ENCODE data around the gene SGIP1.
"Not testable (repeated sequence)": the region's sequence is repeated elsewhere in the genome, so short reads cannot be mapped to it uniquely, and the experiment has no call there.

SGIP1 gene

DNA sequence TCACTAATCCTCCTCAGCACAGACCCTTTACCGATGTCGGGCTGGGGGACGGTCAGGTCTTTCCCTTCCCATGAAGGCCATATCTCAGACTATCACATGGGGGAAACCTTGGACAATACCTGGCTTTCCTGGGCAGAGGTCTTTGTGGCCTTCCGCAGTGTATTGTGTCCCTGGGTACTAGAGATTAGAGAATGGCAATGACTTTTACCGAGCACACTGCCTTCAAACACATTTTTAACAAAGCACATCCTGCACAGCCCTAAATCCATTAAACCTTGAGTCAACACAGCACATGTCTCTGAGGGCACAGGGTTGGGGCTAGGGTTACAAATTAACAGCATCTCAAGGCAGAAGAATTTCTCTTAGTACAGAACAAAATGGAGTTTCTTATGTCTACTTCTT lies 58.2 kb downstream of the SGIP1 start:
- H3K4me1 Mint-ChIP-seq (ENCODE audit: low read depth); H3K36me3 Mint-ChIP-seq (ENCODE audit: low read depth); H3K9me3 Mint-ChIP-seq; H3K27me3 Mint-ChIP-seq; H3K27ac Mint-ChIP-seq; H3K4me3 Mint-ChIP-seq; DNase-seq: not testable (repeated sequence)

DNA sequence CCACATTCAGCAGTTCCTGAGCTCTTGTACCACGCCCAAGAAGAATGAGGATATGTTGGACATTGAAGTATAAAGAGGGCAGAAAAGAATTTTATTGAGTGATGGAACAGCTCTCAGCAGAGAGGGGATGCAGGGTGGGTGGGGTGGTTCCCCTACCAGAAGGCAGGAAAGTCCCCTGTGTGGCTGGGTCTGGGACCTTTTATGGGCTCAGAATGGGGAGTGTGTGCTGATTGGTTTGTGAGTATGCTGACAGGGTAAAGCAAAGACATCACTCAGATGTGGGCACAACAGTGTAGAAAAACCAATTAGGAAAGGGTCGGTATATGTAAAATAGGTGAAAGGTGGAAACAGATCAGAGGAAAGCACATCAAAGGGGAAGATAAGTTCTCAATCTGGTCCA lies 62.2 kb downstream of the SGIP1 start:
- Mint-ChIP-seq H3K27me3 (peaks cover 22% of the 10 kb centered on the region), H3K27ac (no peak overlapping the region), H3K9me3 (no peaks in the 10 kb centered on the region), H3K4me1 (ENCODE audit: low read depth) (no peaks in the 10 kb centered on the region), H3K36me3 (ENCODE audit: low read depth) (no peaks in the 10 kb centered on the region), H3K4me3 (no peak overlapping the region)
- no peak for DNase-seq

DNA sequence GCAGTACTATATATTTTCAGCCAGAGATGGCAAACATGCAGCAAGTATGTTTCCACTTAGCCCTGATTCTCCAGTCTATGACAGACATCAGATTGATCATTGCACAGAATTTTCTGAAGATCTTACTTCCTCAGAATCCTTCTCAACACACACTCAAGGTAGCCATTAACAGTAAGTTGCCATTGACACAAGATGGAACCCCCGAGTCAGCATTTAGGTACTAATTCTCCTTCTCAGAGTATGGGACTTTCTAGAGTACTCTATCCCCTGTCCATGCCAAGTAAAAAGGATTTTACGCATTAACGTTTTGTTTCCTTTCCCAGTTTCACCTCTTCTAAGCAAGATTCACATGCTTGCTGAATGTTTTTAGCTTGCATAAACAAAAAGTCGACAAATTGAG lies 63.5 kb downstream of the SGIP1 start:
- no peaks in the 10 kb centered on the region for H3K9me3 Mint-ChIP-seq
- no peak overlapping the region for H3K4me3 Mint-ChIP-seq
- peaks cover 4% of the 10 kb centered on the region for H3K4me1 Mint-ChIP-seq (ENCODE audit: low read depth)
- H3K27ac Mint-ChIP-seq = no peak overlapping the region
- no peak for DNase-seq
- no peaks in the 10 kb centered on the region for H3K36me3 Mint-ChIP-seq (ENCODE audit: low read depth)
- H3K27me3 Mint-ChIP-seq = peaks cover 29% of the 10 kb centered on the region

DNA sequence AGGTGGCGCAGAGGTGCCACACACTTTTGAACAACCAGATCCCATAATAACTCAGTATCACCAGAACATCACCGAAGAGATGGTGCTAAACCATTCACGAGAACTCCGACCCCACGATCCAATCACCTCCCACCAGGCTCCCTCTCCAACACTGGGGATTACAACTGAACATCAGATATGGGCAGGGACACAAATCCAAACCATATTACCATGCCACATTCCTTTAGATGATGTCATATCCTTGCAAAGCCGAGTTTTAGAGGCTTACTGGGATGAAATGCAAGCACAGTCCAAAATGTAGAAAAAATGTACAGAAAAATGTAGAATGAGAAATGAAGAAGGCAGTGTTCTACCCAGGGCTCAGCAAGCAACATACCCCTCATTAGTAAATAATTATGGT lies 64.7 kb downstream of the SGIP1 start:
- H3K4me1 Mint-ChIP-seq (ENCODE audit: low read depth) = peaks cover 4% of the 10 kb centered on the region
- peaks cover 29% of the 10 kb centered on the region for H3K27me3 Mint-ChIP-seq
- no peak overlapping the region for H3K4me3 Mint-ChIP-seq
- no peaks in the 10 kb centered on the region for H3K9me3 Mint-ChIP-seq
- DNase-seq = no peak
- H3K27ac Mint-ChIP-seq = no peak overlapping the region
- H3K36me3 Mint-ChIP-seq (ENCODE audit: low read depth) = no peaks in the 10 kb centered on the region

DNA sequence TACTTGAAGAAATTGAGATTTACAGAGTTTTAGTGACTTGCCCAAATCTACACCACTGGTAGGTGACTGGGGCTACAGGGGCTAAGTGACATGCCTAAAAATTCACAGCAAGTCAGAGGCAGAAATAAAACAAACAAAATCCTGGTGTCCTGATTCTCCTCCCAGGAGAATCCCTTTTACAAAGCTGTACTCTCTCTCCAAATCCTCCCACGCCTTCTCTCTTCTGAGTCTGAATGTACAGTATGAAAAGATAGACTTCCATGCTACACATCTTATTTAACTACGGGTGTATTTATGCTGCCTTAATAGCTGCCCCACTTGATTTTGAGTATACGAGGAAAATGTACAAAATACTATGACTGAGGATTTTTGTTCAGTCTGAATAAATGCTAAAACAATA lies 65.4 kb downstream of the SGIP1 start:
- H3K27me3 Mint-ChIP-seq = peaks cover 32% of the 10 kb centered on the region
- H3K9me3 Mint-ChIP-seq = no peaks in the 10 kb centered on the region
- no peaks in the 10 kb centered on the region for H3K36me3 Mint-ChIP-seq (ENCODE audit: low read depth)
- no peak for DNase-seq
- H3K4me3 Mint-ChIP-seq = no peak overlapping the region
- no peak overlapping the region for H3K27ac Mint-ChIP-seq
- peaks cover 4% of the 10 kb centered on the region for H3K4me1 Mint-ChIP-seq (ENCODE audit: low read depth)

DNA sequence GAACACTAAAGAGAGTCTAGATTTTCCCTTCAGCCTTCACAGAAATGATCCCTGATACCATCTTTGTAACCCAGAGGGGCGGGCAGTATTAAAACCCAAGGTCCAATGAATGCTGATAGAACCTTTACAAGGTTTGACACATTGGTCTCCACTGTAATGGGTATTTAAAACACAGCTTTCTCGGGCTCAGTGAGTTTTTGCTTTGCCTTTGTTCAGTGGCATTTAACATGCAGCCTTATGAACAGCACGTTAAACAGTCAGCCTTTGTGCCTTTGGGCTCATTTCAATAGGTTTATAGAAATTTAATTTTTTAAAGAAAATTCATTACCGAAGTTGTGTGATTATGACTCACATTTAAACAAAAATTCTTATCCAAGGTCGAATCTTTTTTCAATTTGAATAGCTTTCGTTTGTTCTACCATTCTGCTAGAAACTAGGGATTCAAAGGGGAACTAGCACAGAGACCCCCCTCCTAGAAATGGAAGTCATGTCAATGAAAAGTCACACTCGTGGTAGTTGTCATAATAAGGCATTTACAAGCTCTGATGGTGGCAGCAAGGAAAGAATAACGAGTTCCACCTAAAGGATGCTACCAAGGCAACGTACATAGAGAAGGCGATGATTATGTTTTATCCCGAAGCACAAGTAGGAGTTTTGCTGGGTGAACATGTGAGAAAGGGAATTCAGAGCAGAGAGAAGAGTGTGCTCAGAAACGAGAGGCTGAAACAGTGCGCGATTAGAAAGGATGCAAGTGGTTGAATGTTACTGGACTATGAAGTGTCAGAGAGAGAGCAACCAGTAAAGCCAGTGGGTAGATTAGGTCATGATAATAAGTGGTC lies 66.2 kb downstream of the SGIP1 start:
- DNase-seq = no peak
- H3K4me3 Mint-ChIP-seq = no peak overlapping the region
- H3K36me3 Mint-ChIP-seq (ENCODE audit: low read depth) = no peaks in the 10 kb centered on the region
- H3K9me3 Mint-ChIP-seq = no peaks in the 10 kb centered on the region
- no peak overlapping the region for H3K27ac Mint-ChIP-seq
- H3K27me3 Mint-ChIP-seq = peaks cover 32% of the 10 kb centered on the region
- peaks cover 4% of the 10 kb centered on the region for H3K4me1 Mint-ChIP-seq (ENCODE audit: low read depth)

DNA sequence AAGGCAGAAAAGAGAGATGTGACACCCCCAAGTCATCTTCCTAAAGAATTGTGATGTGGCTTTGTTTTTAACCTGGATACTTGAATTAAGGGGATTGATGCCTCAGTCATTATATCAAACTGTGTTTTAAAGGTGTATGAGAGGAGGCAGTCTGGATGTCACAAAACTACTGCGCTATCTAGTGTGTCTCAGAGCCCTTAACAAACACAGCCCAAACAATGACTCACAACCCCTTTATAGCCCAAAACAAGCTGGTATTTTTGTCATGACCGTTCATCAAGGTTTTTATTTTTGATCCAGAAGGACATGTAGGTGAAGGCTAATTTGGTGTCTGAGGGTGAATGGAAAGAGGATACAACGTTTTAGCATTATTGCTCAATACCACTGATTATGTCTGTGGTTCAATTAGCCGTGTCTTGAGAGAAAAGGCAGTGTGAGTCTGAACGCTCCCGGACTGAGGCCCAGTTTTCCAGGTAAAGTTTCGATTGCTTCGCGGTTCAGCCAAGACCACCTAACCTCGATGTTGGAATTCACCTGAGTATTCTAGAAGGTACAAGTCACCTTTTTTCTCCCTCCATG lies 71.6 kb downstream of the SGIP1 start:
- Mint-ChIP-seq H3K4me3 (no peak overlapping the region), H3K36me3 (ENCODE audit: low read depth) (no peaks in the 10 kb centered on the region), H3K27me3 (peaks cover 23% of the 10 kb centered on the region), H3K4me1 (ENCODE audit: low read depth) (peaks cover 4% of the 10 kb centered on the region), H3K9me3 (no peaks in the 10 kb centered on the region), H3K27ac (no peak overlapping the region)
- no peak for DNase-seq

DNA sequence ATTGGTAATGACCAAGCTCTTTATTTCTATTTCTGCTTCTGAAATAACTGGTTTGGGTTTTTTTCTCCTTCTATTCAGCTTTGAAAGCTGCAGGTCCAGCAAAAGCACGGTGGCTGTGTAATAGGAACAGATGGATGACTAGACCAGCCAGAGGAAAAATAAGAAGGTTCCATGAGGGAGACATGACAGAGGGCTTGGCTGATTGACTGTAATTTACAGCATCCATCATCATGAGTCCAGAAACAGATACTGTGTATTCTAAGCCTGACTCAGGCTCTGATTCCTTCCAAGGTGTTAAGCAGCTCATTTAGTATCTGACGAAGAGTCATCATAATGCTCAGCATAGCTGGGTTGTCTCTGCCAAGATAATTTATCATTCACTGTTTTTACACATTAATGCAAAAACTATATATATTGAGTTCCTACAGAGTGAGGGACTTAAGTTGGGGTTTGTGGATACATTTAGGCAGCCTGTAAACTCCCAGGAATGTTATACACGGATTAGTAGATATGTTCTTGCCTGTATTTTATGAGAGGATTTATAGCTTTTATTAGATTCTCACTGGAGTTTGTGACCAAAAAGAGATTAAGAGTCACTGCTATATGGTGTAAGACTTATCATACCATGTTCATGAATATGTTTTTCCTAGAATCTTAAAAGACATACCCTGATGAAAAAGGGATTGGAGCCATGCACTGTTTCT lies 72.6 kb downstream of the SGIP1 start:
- no peak overlapping the region for H3K27ac Mint-ChIP-seq
- no peaks in the 10 kb centered on the region for H3K9me3 Mint-ChIP-seq
- H3K4me1 Mint-ChIP-seq (ENCODE audit: low read depth) = peaks cover 4% of the 10 kb centered on the region
- H3K27me3 Mint-ChIP-seq = peaks cover 20% of the 10 kb centered on the region
- DNase-seq = no peak
- H3K4me3 Mint-ChIP-seq = no peak overlapping the region
- H3K36me3 Mint-ChIP-seq (ENCODE audit: low read depth) = no peaks in the 10 kb centered on the region

DNA sequence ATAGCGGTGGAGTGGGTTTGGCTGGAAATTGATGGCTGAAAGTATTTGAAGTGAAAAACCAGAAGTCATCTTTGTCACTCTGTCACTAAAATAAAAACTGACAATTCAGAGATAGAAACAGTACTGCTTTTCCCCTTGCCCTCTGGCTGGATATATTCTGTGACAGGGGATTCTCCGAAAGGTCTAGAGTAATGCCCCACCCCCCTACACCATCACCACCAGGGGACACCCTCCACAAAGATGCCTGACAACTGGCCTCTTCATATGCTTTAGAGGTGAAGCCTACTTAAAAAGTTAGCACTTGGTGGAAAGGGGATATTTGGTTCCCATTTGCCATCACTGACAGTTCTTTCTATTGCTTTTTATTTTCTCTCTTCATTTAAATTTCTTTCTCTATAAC lies 73.5 kb downstream of the SGIP1 start:
- Mint-ChIP-seq H3K4me1 (ENCODE audit: low read depth) (no peaks in the 10 kb centered on the region), H3K9me3 (no peaks in the 10 kb centered on the region), H3K4me3 (no peak overlapping the region), H3K36me3 (ENCODE audit: low read depth) (no peaks in the 10 kb centered on the region), H3K27ac (no peak overlapping the region), H3K27me3 (peaks cover 13% of the 10 kb centered on the region)
- DNase-seq = no peak

DNA sequence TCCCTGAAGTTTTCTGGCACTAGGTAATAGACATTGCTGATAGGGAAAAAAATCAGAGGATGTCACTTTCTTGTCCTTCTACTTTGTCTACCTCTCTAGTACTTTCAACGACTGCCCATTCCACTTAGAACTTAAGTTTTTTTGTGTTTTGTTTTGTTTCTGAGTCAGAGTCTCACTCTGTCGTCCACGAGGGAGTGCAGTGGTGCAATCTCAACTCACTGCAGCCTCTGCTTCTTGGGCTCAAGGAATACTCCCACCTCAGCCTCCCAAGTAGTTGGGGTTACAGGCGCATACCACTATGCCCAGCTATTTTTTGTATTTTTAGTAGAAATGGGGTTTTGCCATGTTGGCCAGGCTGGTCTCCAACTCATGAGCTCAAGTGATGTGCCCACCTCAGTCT lies 79.2 kb downstream of the SGIP1 start:
- Mint-ChIP-seq H3K27ac (no peak overlapping the region), H3K4me1 (ENCODE audit: low read depth) (peaks cover 1% of the 10 kb centered on the region), H3K36me3 (ENCODE audit: low read depth) (no peaks in the 10 kb centered on the region), H3K27me3 (peaks cover 6% of the 10 kb centered on the region), H3K9me3 (no peaks in the 10 kb centered on the region), H3K4me3 (no peak overlapping the region)
- no peak for DNase-seq

DNA sequence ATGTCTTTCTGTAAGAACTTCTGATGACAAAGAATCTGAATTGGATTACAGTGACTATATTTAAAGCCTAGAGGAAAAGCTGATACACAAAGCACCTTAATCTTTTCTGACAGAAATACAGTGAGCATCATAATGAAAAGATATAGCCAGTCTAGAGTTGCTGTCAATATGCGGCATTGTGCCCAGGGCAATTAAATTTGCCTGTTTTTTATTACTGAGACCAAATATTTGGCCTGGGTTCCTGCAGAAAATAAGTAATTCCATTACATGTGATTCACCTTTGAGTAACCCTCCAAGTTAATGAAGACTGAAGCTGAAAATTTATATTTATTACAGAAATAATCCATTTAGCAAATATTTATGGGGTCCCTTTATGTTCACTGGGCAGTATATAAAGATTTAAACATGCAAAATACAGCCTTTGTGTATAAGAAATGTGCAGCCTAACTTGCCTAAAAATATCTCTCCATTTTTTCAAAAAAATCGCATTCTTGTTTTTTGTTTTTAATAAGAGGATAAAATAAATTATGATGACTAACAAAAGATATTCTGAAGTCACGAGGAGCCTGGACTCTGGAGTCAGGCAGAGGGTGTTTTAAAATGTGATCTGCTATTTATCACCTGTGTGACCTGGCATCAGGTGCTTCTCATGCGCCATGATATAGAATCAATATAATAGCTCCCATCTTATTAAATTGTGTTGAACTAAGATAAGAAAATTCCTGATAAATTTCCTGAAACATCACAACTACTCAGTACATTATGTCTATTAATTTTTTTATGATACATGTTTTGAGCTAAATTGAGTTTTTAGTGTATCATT lies 83.6 kb downstream of the SGIP1 start:
- H3K4me3 Mint-ChIP-seq = no peak overlapping the region
- no peak for DNase-seq
- peaks cover 2% of the 10 kb centered on the region for H3K27me3 Mint-ChIP-seq
- H3K4me1 Mint-ChIP-seq (ENCODE audit: low read depth) = peaks cover 1% of the 10 kb centered on the region
- H3K9me3 Mint-ChIP-seq = no peaks in the 10 kb centered on the region
- H3K27ac Mint-ChIP-seq = no peak overlapping the region
- H3K36me3 Mint-ChIP-seq (ENCODE audit: low read depth) = no peaks in the 10 kb centered on the region

DNA sequence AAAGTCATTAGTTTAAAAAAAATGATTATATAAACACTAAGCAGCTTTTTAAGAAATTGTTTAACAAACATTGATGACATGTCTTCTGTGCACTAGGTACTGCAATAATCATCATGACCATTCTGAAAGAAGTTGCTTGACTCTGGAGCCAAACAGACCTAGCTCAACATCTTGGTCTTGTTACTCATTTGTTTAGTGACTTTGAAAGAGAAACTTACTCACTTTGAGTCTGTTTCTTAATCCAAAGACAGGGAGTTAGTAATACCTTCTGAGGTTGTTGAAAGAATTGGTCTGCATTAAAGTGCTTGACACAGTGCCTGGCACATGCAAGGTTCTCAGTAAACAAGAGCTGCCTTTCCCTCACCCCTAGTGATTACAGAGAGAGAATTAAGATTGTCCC lies 84.4 kb downstream of the SGIP1 start:
- Mint-ChIP-seq H3K36me3 (ENCODE audit: low read depth) (no peaks in the 10 kb centered on the region), H3K4me3 (no peak overlapping the region), H3K27ac (no peak overlapping the region), H3K27me3 (no peaks in the 10 kb centered on the region), H3K9me3 (no peaks in the 10 kb centered on the region), H3K4me1 (ENCODE audit: low read depth) (peaks cover 1% of the 10 kb centered on the region)
- no peak for DNase-seq

DNA sequence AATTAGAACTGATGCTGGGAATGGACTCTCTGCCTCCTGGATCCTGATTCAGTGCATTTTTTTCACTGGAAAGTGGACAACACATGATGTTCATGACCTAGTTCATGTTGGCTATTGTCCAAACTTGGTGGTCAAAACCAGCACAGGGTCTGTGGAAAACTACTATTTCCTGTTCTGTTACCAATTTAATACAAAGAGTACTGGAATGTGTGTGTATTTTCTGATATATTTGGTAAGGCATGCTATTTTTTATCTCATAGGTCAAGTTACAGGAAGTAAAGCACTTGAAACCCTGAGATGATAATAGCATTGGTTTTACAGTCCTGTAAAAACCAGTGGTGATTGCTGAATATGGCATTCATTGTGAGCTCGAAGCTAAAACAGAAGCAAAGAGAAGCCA lies 89.9 kb downstream of the SGIP1 start:
- Mint-ChIP-seq H3K27ac (no peak overlapping the region), H3K27me3 (peaks cover 26% of the 10 kb centered on the region), H3K36me3 (ENCODE audit: low read depth) (no peaks in the 10 kb centered on the region), H3K4me3 (no peak overlapping the region), H3K9me3 (no peaks in the 10 kb centered on the region), H3K4me1 (ENCODE audit: low read depth) (peaks cover 14% of the 10 kb centered on the region)
- no peak for DNase-seq

DNA sequence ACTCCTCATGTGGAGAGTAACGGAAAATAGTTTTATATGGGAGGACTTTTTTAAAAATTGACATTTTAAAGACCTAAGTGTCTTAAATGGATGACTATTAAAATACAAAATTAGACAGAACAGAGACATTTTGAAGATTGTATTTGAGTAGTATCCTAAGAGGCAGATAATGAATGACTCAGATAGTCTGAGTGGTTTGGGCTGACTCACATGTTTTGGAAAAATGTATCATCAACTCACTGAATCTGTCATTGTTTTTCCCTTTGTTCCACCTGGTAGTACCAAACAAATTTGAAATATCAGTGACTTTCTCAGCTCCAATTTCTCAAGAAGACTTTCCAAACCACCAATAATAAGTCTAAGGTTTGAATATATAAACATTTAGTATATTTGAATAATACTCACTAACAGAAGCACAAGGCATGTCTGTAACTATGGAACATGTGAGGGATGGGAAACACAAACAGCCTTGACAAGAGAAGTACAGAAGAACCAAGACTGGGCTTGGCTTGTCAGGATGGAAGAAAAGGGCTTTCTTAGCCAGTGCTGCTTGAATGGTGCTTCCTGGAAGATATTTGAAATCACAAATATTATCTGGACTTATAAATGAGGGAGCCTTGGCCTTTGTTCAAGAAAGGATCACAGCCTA lies 90.6 kb downstream of the SGIP1 start:
- H3K27me3 Mint-ChIP-seq = peaks cover 26% of the 10 kb centered on the region
- H3K36me3 Mint-ChIP-seq (ENCODE audit: low read depth) = no peaks in the 10 kb centered on the region

More for the DNA sequence above, 90.6 kb downstream of the SGIP1 start:
- no peak overlapping the region for H3K4me3 Mint-ChIP-seq
- peak overlapping the region; percentile 35 for H3K27ac Mint-ChIP-seq
- H3K9me3 Mint-ChIP-seq = no peaks in the 10 kb centered on the region
- no peak for DNase-seq
- peaks cover 14% of the 10 kb centered on the region for H3K4me1 Mint-ChIP-seq (ENCODE audit: low read depth)
